ENCODE data around the gene NRG3. TPM values are rescaled to one million over a fixed set of nuclear protein-coding genes. Genes with fewer than 3 reads are reported as not detected.

Gene NRG3
- total RNA-seq, 1 experiment from 2014 or later: 0.08 TPM

- Histone ChIP-seq H3K4me3 (ENCODE audit: low read depth in 2 of 2, low read length in 2 of 2) (no peak overlapping the region), H3K27me3 (ENCODE audit: control insufficient read depth, insufficient read depth, low read length) (no peaks in the 10 kb centered on the region), H3K27ac (ENCODE audit: low read length) (no peak overlapping the region), H3K36me3 (ENCODE audit: control insufficient read depth, insufficient read depth, low read length) (no peaks in the 10 kb centered on the region), H3K9me3 (ENCODE audit: control insufficient read depth, insufficient read depth, low read depth, low read length) (no peaks in the 10 kb centered on the region), H3K4me1 (ENCODE audit: control insufficient read depth, insufficient read depth, low read length) (no peaks in the 10 kb centered on the region)
- ATAC-seq (no peak), DNase-seq (ENCODE audit: low read depth, low spot score) (no peak)
- no TSS peak for BruUV-seq (replicated peaks)
- ChIA-PET CTCF (no interaction called here), POLR2A (no interaction called here)
- in situ Hi-C loops (cut with HindIII; ENCODE audit: low pct_unique_long_range_greater_than_20kb, low sequenced_read_pairs): no loop called here
- no peak for TF ChIP-seq TCF7L2 (IDR thresholded peaks at IDR 0.05; ENCODE audit: low read depth, low read length)
- TF ChIP-seq POLR2AphosphoS5 (IDR thresholded peaks at IDR 0.05; ENCODE audit: low read depth, low read length): no peak
- TF ChIP-seq REST (IDR thresholded peaks at IDR 0.05; ENCODE audit: insufficient read depth in 1 of 2, low read depth in 2 of 2, low read length in 1 of 2): no peak
- TF ChIP-seq SIN3A (IDR thresholded peaks at IDR 0.05; ENCODE audit: borderline replicate concordance, insufficient read depth, low read depth, low read length): no peak
- no peak for TF ChIP-seq CTCF (IDR thresholded peaks at IDR 0.05)
- intact Hi-C loops (cut with micrococcal nuclease; ENCODE audit: unreplicated experiment): no loop called here
Measured at GRCh38 chr10:82400841-82401240, 525.8 kb downstream of the NRG3 start.

GRCh38 chr10:82402906-82403401, 528.0 kb downstream of the NRG3 start:
- POLR2A ChIA-PET: no interaction called here

More at GRCh38 chr10:82402906-82403401, 528.0 kb downstream of the NRG3 start:
- H3K4me1 ChIP-seq (ENCODE audit: control insufficient read depth, insufficient read depth, low read length): no peaks in the 10 kb centered on the region
- H3K36me3 ChIP-seq (ENCODE audit: control insufficient read depth, insufficient read depth, low read length): no peaks in the 10 kb centered on the region
- DNase-seq (ENCODE audit: low read depth, low spot score): no peak
- no peak overlapping the region for H3K27ac ChIP-seq (ENCODE audit: low read length)
- intact Hi-C loops (cut with micrococcal nuclease; ENCODE audit: unreplicated experiment) (no loop called here), in situ Hi-C loops (cut with HindIII; ENCODE audit: low pct_unique_long_range_greater_than_20kb, low sequenced_read_pairs) (no loop called here)
- TF ChIP-seq TCF7L2 (IDR thresholded peaks at IDR 0.05; ENCODE audit: low read depth, low read length) (no peak), REST (IDR thresholded peaks at IDR 0.05; ENCODE audit: insufficient read depth in 1 of 2, low read depth in 2 of 2, low read length in 1 of 2) (no peak), POLR2AphosphoS5 (IDR thresholded peaks at IDR 0.05; ENCODE audit: low read depth, low read length) (no peak), CTCF (IDR thresholded peaks at IDR 0.05) (no peak), SIN3A (IDR thresholded peaks at IDR 0.05; ENCODE audit: borderline replicate concordance, insufficient read depth, low read depth, low read length) (no peak)
- no peaks in the 10 kb centered on the region for H3K9me3 ChIP-seq (ENCODE audit: control insufficient read depth, insufficient read depth, low read depth, low read length)
- CTCF ChIA-PET: no interaction called here
- no peak overlapping the region for H3K4me3 ChIP-seq (ENCODE audit: low read depth in 2 of 2, low read length in 2 of 2)
- BruUV-seq (replicated peaks): no TSS peak
- no peak for ATAC-seq
- H3K27me3 ChIP-seq (ENCODE audit: control insufficient read depth, insufficient read depth, low read length): no peaks in the 10 kb centered on the region

Data from Panc1 (cell line).